Upper lobe of left lung (tissue), 4 donors: ENCODE results near the gene ASCL4.

Experiments
- EP300 ChIP-seq, 4 donors: sonication (generic); formaldehyde crosslinking; IDR thresholded peaks; one replicate each; pipeline ENCODE4 v1.5.1; 2017; ENCODE audit warnings: antibody characterized with exemption in 4 of 4, control low read depth in 2 of 4
- POLR2A ChIP-seq, 4 donors: fragments of 450-650 bp; IDR thresholded peaks; one replicate each; pipeline ENCODE4 v1.5.1; 2016 to 2017; ENCODE audit warnings: antibody characterized with exemption in 4 of 4, mild to moderate bottlenecking in 2 of 4
- POLR2AphosphoS5 ChIP-seq, 2 donors: sonication (generic); formaldehyde crosslinking; IDR thresholded peaks; one replicate each; pipeline ENCODE4 v1.5.1; 2017; ENCODE audit warnings: antibody characterized with exemption in 2 of 2
- TF ChIP-seq, protein P1 (sequence below), 6 experiments: fragments of 450-650 bp in 4 of 6; fragments of 200-600 bp in 2 of 6; sonication (generic) in 2 of 6; IDR thresholded peaks; one replicate each; pipeline ENCODE4 v1.5.1; 2016 to 2019; ENCODE audit warnings: antibody characterized with exemption in 6 of 6

DNA sequence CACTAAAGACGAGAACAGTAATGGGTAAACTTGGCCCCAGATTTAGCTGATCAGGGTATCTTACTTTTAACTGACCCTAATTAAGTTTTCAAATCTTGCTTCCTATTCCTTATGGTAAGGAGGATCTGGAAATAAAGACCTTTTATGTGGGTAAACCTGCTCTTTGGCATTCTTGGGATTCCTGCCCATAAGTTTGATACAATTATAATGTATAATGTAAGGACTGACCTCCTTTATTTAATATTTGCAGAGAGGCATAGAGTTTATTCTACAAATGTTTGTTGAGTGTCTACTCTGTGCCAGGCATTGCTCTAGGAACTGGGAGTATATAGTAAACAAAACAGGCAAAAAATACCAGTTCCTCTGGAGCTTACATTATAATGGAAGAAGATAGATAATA is 9.2 kb upstream of the ASCL4 start:
- TF ChIP-seq, protein P1, sequence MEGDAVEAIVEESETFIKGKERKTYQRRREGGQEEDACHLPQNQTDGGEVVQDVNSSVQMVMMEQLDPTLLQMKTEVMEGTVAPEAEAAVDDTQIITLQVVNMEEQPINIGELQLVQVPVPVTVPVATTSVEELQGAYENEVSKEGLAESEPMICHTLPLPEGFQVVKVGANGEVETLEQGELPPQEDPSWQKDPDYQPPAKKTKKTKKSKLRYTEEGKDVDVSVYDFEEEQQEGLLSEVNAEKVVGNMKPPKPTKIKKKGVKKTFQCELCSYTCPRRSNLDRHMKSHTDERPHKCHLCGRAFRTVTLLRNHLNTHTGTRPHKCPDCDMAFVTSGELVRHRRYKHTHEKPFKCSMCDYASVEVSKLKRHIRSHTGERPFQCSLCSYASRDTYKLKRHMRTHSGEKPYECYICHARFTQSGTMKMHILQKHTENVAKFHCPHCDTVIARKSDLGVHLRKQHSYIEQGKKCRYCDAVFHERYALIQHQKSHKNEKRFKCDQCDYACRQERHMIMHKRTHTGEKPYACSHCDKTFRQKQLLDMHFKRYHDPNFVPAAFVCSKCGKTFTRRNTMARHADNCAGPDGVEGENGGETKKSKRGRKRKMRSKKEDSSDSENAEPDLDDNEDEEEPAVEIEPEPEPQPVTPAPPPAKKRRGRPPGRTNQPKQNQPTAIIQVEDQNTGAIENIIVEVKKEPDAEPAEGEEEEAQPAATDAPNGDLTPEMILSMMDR (IDR thresholded peaks at IDR 0.05) = no peak
- TF ChIP-seq POLR2A (IDR thresholded peaks at IDR 0.05) (no peak), POLR2AphosphoS5 (IDR thresholded peaks at IDR 0.05) (no peak), EP300 (IDR thresholded peaks at IDR 0.05) (no peak)
